Measurements from ENCODE around the gene PHF24. TPM values are rescaled to one million over a fixed set of nuclear protein-coding genes. Genes with fewer than 3 reads are reported as not detected.

PHF24 gene
- total and polyA plus RNA-seq, 7 donors = under 0.01 to 2.2 (median 0.67) TPM; not detected in 1

DNA sequence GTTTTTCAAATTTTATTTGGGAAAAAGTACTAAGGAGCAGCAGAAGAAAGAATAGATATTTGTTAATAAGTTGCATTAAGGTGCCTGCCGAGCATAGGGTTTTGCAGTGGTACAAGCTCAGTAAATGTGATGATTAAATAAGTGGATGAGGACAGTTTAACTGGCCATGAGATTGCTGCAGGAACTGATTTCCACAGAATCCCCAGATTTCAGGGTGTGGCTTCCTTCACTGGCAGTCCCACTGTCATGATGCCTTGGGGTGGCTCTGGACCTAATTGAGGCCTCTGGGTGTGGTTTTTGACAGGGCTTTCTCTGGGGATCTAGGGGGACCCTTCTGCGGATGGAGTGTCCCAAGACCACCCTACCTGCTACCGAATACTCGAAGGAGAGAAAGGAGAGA lies 1.4 kb downstream of the PHF24 start:
- DNase-seq = no peak
- no peaks in the 10 kb centered on the region for H3K36me3 ChIP-seq
- H3K4me1 ChIP-seq = peaks cover 0 to 15% (median 11%) of the 10 kb centered on the region in 4 donors
- H3K27me3 ChIP-seq = peaks cover 15 to 31% (median 20%) of the 10 kb centered on the region in 3 donors
- H3K27ac ChIP-seq = no peak overlapping the region
- no peak overlapping the region for H3K4me3 ChIP-seq
- WGBS, 2 donors = 89 to 93% methylated on average over 4 of the region's 4 CpGs
- intact Hi-C loops (cut with DNase I) = no loop called here
- no peaks in the 10 kb centered on the region for H3K9me3 ChIP-seq
- TF ChIP-seq POLR2AphosphoS5 (IDR thresholded peaks at IDR 0.05) (no peak), POLR2A (IDR thresholded peaks at IDR 0.05) (no peak), EP300 (IDR thresholded peaks at IDR 0.05) (no peak)
- TF ChIP-seq, protein P1, sequence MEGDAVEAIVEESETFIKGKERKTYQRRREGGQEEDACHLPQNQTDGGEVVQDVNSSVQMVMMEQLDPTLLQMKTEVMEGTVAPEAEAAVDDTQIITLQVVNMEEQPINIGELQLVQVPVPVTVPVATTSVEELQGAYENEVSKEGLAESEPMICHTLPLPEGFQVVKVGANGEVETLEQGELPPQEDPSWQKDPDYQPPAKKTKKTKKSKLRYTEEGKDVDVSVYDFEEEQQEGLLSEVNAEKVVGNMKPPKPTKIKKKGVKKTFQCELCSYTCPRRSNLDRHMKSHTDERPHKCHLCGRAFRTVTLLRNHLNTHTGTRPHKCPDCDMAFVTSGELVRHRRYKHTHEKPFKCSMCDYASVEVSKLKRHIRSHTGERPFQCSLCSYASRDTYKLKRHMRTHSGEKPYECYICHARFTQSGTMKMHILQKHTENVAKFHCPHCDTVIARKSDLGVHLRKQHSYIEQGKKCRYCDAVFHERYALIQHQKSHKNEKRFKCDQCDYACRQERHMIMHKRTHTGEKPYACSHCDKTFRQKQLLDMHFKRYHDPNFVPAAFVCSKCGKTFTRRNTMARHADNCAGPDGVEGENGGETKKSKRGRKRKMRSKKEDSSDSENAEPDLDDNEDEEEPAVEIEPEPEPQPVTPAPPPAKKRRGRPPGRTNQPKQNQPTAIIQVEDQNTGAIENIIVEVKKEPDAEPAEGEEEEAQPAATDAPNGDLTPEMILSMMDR (IDR thresholded peaks at IDR 0.05) = no peak

GRCh38 chr9:34961574-34962490 lies 3.7 kb downstream of the PHF24 start:
- Histone ChIP-seq H3K27me3 (peaks cover 15 to 35% (median 20%) of the 10 kb centered on the region in 3 donors), H3K4me1 (peaks cover 0 to 15% (median 11%) of the 10 kb centered on the region in 4 donors), H3K4me3 (no peak overlapping the region), H3K27ac (no peak overlapping the region), H3K36me3 (no peaks in the 10 kb centered on the region), H3K9me3 (no peaks in the 10 kb centered on the region)
- no peak for DNase-seq
- TF ChIP-seq POLR2A (IDR thresholded peaks at IDR 0.05) (no peak), EP300 (IDR thresholded peaks at IDR 0.05) (no peak), POLR2AphosphoS5 (IDR thresholded peaks at IDR 0.05) (no peak)
- TF ChIP-seq, protein P1 (IDR thresholded peaks at IDR 0.05) = no peak
- intact Hi-C loops (cut with DNase I) = no loop called here
- 50 to 57% methylated on average over 5 of the region's 5 CpGs for WGBS, 2 donors

DNA sequence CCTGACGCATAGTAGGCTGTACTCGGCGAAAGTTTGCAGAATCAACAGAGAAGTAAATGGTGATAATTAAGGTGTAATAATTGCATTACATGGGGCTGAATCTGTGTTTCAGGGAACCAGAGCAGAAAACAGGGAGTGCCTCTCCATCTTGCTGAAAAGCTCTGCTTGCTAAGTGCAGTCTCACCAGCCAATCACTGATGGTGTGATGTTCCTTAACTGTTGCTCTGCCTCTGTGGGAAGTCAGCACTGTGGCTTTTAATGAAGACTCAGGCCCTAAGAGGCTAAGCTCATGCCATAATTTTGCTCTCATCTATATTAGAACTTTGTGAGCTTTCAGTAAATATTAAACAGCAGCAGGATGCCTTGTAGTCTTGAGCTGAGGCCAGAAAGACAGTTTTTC lies 4.5 kb downstream of the PHF24 start:
- no peaks in the 10 kb centered on the region for H3K9me3 ChIP-seq
- 86 to 89% methylated on average over 3 of the region's 3 CpGs for WGBS, 2 donors
- no peak overlapping the region for H3K27ac ChIP-seq
- TF ChIP-seq POLR2AphosphoS5 (IDR thresholded peaks at IDR 0.05) (no peak), EP300 (IDR thresholded peaks at IDR 0.05) (no peak), POLR2A (IDR thresholded peaks at IDR 0.05) (no peak)
- TF ChIP-seq, protein P1 (IDR thresholded peaks at IDR 0.05) = no peak
- intact Hi-C loops (cut with DNase I) = no loop called here
- no peak overlapping the region for H3K4me3 ChIP-seq
- H3K4me1 ChIP-seq = peaks cover 0 to 12% (median 8%) of the 10 kb centered on the region in 4 donors
- DNase-seq = no peak
- H3K27me3 ChIP-seq = peaks cover 15 to 37% (median 17%) of the 10 kb centered on the region in 3 donors
- no peaks in the 10 kb centered on the region for H3K36me3 ChIP-seq

DNA sequence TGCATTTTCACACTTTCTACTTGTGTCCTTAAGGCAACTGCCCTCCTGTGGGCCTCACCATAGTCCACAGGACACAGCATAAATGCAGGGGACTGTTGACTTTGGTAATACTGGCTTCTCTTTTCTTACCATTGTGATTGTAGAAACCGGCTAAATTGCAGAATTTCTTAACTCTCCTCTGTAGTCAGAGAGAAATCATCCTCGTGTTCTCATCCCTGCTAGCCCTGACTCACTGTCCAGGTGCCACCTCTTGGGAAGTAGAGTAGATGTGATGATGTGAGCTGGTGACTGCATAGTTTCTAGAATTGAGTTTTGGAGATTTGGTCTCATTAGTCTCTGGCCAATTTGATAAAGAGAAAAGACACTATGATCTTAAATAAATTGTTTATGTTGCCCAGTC lies 5.5 kb downstream of the PHF24 start:
- Histone ChIP-seq H3K4me3 (no peak overlapping the region), H3K36me3 (no peaks in the 10 kb centered on the region), H3K27ac (no peak overlapping the region), H3K27me3 (peaks cover 10 to 33% (median 11%) of the 10 kb centered on the region in 3 donors), H3K9me3 (no peaks in the 10 kb centered on the region), H3K4me1 (peaks cover 0 to 5% (median 1%) of the 10 kb centered on the region in 4 donors)
- TF ChIP-seq POLR2AphosphoS5 (IDR thresholded peaks at IDR 0.05) (no peak), POLR2A (IDR thresholded peaks at IDR 0.05) (no peak), EP300 (IDR thresholded peaks at IDR 0.05) (no peak)
- TF ChIP-seq, protein P1 (IDR thresholded peaks at IDR 0.05) = no peak
- 70 to 71% methylated on average over 2 of the region's 2 CpGs for WGBS, 2 donors
- intact Hi-C loops (cut with DNase I) = no loop called here
- no peak for DNase-seq

Measured in sigmoid colon (tissue), 7 donors.